Mesenchymal stem cell (in vitro differentiated cells and primary cell): ENCODE measurements around the gene IL17RC.

Experiments
- DNase-seq: peaks from one replicate; pipeline ENCODE4 v3.0.0-alpha.2; 2013
- H2AFZ ChIP-seq: one replicate; pipeline ENCODE4 v1.6.1; 2013; ENCODE audit warnings: low read depth, mild to moderate bottlenecking, control low read depth, inconsistent platforms, low read length, moderate library complexity
- H2AK5ac ChIP-seq: 2 replicates; pipeline ENCODE4 v1.6.1; 2013; ENCODE audit warnings: low read length, moderate library complexity, mild to moderate bottlenecking, inconsistent platforms; ENCODE audit not compliant: severe bottlenecking
- H2BK120ac ChIP-seq: one replicate; pipeline ENCODE4 v1.6.1; 2013; ENCODE audit warnings: low read depth, mild to moderate bottlenecking, inconsistent platforms, low read length, moderate library complexity
- H2BK12ac ChIP-seq, 2 experiments: one replicate each; pipeline ENCODE4 v1.6.1; 2013; ENCODE audit warnings: inconsistent platforms in 2 of 2, low read length in 2 of 2, mild to moderate bottlenecking in 2 of 2, moderate library complexity in 2 of 2, control low read depth in 1 of 2
- H2BK15ac ChIP-seq: one replicate; pipeline ENCODE4 v1.6.1; 2013; ENCODE audit warnings: mild to moderate bottlenecking, low read depth, inconsistent platforms; ENCODE audit not compliant: poor library complexity, severe bottlenecking
- H2BK5ac ChIP-seq: 2 replicates; pipeline ENCODE4 v1.6.1; 2013; ENCODE audit warnings: low read depth, mild to moderate bottlenecking, low read length, control low read depth, inconsistent platforms; ENCODE audit not compliant: poor library complexity, severe bottlenecking
- H3K14ac ChIP-seq, 2 experiments: one replicate each; pipeline ENCODE4 v1.6.1; 2013; ENCODE audit warnings: inconsistent platforms in 2 of 2, low read length in 2 of 2, control low read depth in 1 of 2, mild to moderate bottlenecking in 1 of 2, moderate library complexity in 1 of 2
- H3K18ac ChIP-seq, 2 experiments: one replicate each; pipeline ENCODE4 v1.6.1; 2013; ENCODE audit warnings: inconsistent platforms in 2 of 2, low read length in 2 of 2, control low read depth in 1 of 2, low read depth in 1 of 2, mild to moderate bottlenecking in 1 of 2
- H3K23ac ChIP-seq, 2 experiments: one replicate each; pipeline ENCODE4 v1.6.1; 2013; ENCODE audit warnings: inconsistent platforms in 2 of 2, low read length in 2 of 2, mild to moderate bottlenecking in 2 of 2, moderate library complexity in 2 of 2, control low read depth in 1 of 2
- H3K27ac ChIP-seq: 2 replicates; pipeline ENCODE4 v1.5.1; 2013; ENCODE audit warnings: mild to moderate bottlenecking, moderate library complexity, low read length, control low read depth, inconsistent platforms; ENCODE audit not compliant: poor library complexity, severe bottlenecking
- H3K27me3 ChIP-seq, 2 experiments: 2 replicates each; pipeline versions ENCODE4 v1.6.1 to v1.7.0; 2013; ENCODE audit warnings: low read length in 2 of 2, mild to moderate bottlenecking in 2 of 2, moderate library complexity in 2 of 2, control low read depth in 1 of 2, inconsistent platforms in 1 of 2; ENCODE audit not compliant: control insufficient read depth in 1 of 2, insufficient read depth in 1 of 2
- H3K36me3 ChIP-seq, 2 experiments: 2 replicates each; pipeline versions ENCODE4 v1.6.1 to v1.7.0; 2013; ENCODE audit warnings: low read length in 2 of 2, control low read depth in 1 of 2, inconsistent platforms in 1 of 2, low read depth in 1 of 2, mild to moderate bottlenecking in 1 of 2; ENCODE audit not compliant: insufficient read depth in 2 of 2, control insufficient read depth in 1 of 2
- H3K4ac ChIP-seq, 2 experiments: one replicate each; pipeline ENCODE4 v1.6.1; 2013; ENCODE audit warnings: inconsistent platforms in 2 of 2, low read length in 2 of 2, mild to moderate bottlenecking in 2 of 2, moderate library complexity in 2 of 2, control low read depth in 1 of 2, low read depth in 1 of 2
- H3K4me1 ChIP-seq: 2 replicates; pipeline ENCODE4 v1.6.1; 2013; ENCODE audit warnings: low read depth, low read length, control low read depth; ENCODE audit not compliant: control insufficient read depth, insufficient read depth
- H3K4me2 ChIP-seq: 2 replicates; pipeline ENCODE4 v1.6.1; 2013; ENCODE audit warnings: low read length, mild to moderate bottlenecking, inconsistent platforms; ENCODE audit not compliant: poor library complexity, severe bottlenecking
- H3K4me3 ChIP-seq, 2 experiments: 2 replicates each; pipeline versions ENCODE4 v1.5.1 to v1.7.0; 2013; ENCODE audit warnings: low read length in 2 of 2, mild to moderate bottlenecking in 2 of 2, control low read depth in 1 of 2, low read depth in 1 of 2; ENCODE audit not compliant: insufficient read depth in 1 of 2
- H3K79me1 ChIP-seq: replicated peaks from 2 replicates; pipeline ENCODE4 v1.6.1; 2013; ENCODE audit warnings: mild to moderate bottlenecking, control low read depth, low read length, inconsistent platforms; ENCODE audit not compliant: poor library complexity, severe bottlenecking
- H3K9ac ChIP-seq: 2 replicates; pipeline ENCODE4 v1.7.0; 2013; ENCODE audit warnings: mild to moderate bottlenecking, low read length, moderate library complexity
- H3K9me3 ChIP-seq: 2 replicates; pipeline ENCODE4 v1.7.0; 2013; ENCODE audit warnings: mild to moderate bottlenecking, low read length; ENCODE audit not compliant: control insufficient read depth
- H4K8ac ChIP-seq: one replicate; pipeline ENCODE4 v1.6.1; 2013; ENCODE audit warnings: inconsistent platforms, mild to moderate bottlenecking, low read length, moderate library complexity
- H4K91ac ChIP-seq: one replicate; pipeline ENCODE4 v1.6.1; 2013; ENCODE audit warnings: mild to moderate bottlenecking, low read length, inconsistent platforms
- WGBS: methylation state at CpG from one replicate; pipeline ENCODE4 v1.1.7; 2013; ENCODE audit warnings: mixed read lengths; 5-methylcytosine and 5-hydroxymethylcytosine counted together

The IL17RC gene

GRCh38 chr3:9951126-9951525 lies 34.2 kb downstream of the IL17RC start:
- DNase-seq: no peak
- peaks cover 32% of the 10 kb centered on the region for H3K4me1 ChIP-seq
- no peak overlapping the region for H2BK12ac ChIP-seq
- H4K8ac ChIP-seq: no peak overlapping the region
- no peak overlapping the region for H2BK15ac ChIP-seq
- H3K14ac ChIP-seq: no peak overlapping the region
- H3K27me3 ChIP-seq: no peaks in the 10 kb centered on the region
- no peak overlapping the region for H2AFZ ChIP-seq
- no peaks in the 10 kb centered on the region for H3K9me3 ChIP-seq
- peak overlapping the region; percentile 77 for H3K9ac ChIP-seq
- H3K4me2 ChIP-seq: no peak overlapping the region
- H3K27ac ChIP-seq: no peak overlapping the region
- peaks cover 15 to 23% of the 10 kb centered on the region in 2 experiments for H3K36me3 ChIP-seq
- no peak overlapping the region for H3K23ac ChIP-seq
- H3K79me1 ChIP-seq: peaks cover 10% of the 10 kb centered on the region
- H2BK120ac ChIP-seq: no peak overlapping the region
- no peak overlapping the region for H2BK5ac ChIP-seq
- 82% methylated on average over 7 of the region's 7 CpGs for WGBS
- H2AK5ac ChIP-seq: no peak overlapping the region
- H3K18ac ChIP-seq: no peak overlapping the region
- H4K91ac ChIP-seq: no peak overlapping the region
- H3K4ac ChIP-seq: no peak overlapping the region
- peak overlapping the region in 1 of 2 experiments; percentile 84 for H3K4me3 ChIP-seq

DNA sequence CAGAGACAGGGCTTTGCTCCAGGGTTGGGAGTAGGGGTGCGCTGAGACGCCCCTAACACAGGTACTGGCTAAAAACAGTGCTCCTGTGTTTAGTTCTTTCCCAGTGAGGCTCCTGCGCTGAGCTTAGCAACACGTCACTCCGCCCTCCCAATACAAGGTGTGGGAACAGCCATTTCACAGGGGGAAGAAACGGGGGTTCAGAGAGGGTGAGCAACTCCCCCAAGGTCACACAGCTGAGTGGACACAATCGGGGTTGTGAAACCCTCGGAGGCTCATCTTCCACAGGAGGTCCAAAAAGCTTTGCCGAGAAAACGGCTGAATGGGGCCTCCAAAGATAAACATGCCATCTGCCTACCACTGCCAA lies 34.7 kb downstream of the IL17RC start:
- peak overlapping the region; percentile 96 for H3K4me2 ChIP-seq
- WGBS: 49% methylated on average over 10 of the region's 10 CpGs

DNA sequence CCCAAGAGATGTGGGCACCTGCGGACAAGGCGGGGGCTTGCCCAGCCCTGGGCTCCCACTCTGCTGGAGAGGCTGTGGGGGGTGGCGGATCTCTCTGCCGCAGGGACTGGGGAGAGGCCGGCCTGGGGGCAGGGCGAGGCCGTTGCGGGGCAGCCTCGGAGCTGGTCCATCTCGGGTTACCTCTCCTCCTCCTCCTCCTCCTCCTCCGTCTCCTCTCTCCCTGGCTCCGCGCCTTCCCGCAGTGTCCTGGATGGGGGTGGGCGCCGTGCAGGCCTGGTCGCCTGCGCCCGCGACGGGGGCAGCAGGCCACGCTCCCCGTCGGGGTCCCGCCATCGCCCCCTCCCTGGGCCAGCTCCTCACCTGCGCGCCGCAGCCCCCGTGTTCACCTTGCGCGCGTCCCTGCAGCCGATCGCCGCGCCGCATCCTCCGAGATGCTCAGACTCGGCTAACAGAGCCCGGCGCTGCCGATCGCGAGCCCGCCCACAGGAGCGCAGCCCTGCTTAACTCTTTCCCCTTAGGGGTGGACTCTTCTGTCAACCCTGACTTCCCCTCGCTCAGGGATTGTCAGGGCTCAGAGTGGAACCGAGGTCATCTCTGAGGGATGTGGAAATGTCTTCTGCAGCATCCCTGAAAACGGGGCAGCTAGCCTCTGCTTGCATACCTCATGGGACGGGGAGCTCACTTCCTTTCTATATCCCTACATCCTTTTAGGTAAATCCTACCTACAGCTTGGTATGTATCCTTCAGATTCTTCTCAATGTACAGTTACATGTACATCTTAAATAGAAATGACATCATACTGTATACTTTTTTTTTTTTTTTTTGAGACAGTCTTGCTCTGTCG lies 35.3 kb downstream of the IL17RC start, which contains the start of gene PRRT3:
TSS of gene PRRT3 (minus strand) at position 447 of the 844 bp plus-strand sequence. CDS start 2,293 bp downstream, outside the sequence.
- Histone ChIP-seq H3K79me1 (peaks cover 10% of the 10 kb centered on the region), H2BK15ac (peak within 1 kb of the TSS; percentile 52), H3K14ac (peak within 1 kb of the TSS in 1 of 2 experiments; percentile 44), H3K23ac (no peak within 1 kb of the TSS), H3K4ac (peak within 1 kb of the TSS; percentile 6 to 54), H2BK5ac (no peak within 1 kb of the TSS), H2BK120ac (peak within 1 kb of the TSS; percentile 50), H3K36me3 (peaks cover 15 to 21% of the 10 kb centered on the region in 2 experiments), H3K27me3 (no peaks in the 10 kb centered on the region), H3K4me1 (peaks cover 21% of the 10 kb centered on the region), H3K18ac (peak within 1 kb of the TSS; percentile 35 to 85), H3K9ac (peak within 1 kb of the TSS; percentile 77), H2AFZ (peak within 1 kb of the TSS; percentile 89), H3K9me3 (no peaks in the 10 kb centered on the region), H2AK5ac (no peak within 1 kb of the TSS), H3K27ac (no peak within 1 kb of the TSS), H3K4me3 (peak within 1 kb of the TSS; percentile 84 to 90), H2BK12ac (no peak within 1 kb of the TSS), H4K8ac (peak within 1 kb of the TSS; percentile 86), H4K91ac (no peak within 1 kb of the TSS), H3K4me2 (peak within 1 kb of the TSS; percentile 96)
- 4% methylated on average over 43 of the region's 52 CpGs for WGBS
- peak; percentile 34 for DNase-seq

More for the DNA sequence above, 34.7 kb downstream of the IL17RC start:
- H3K4ac ChIP-seq: no peak overlapping the region
- no peak overlapping the region for H3K27ac ChIP-seq
- no peak overlapping the region for H2BK120ac ChIP-seq
- peaks cover 10% of the 10 kb centered on the region for H3K79me1 ChIP-seq
- H4K8ac ChIP-seq: peak overlapping the region; percentile 86
- H2AK5ac ChIP-seq: no peak overlapping the region
- no peaks in the 10 kb centered on the region for H3K9me3 ChIP-seq
- H2BK15ac ChIP-seq: no peak overlapping the region
- H3K36me3 ChIP-seq: peaks cover 15 to 23% of the 10 kb centered on the region in 2 experiments
- peak overlapping the region; percentile 77 for H3K9ac ChIP-seq
- no peaks in the 10 kb centered on the region for H3K27me3 ChIP-seq
- peak overlapping the region; percentile 84 to 90 for H3K4me3 ChIP-seq
- peaks cover 27% of the 10 kb centered on the region for H3K4me1 ChIP-seq
- no peak overlapping the region for H4K91ac ChIP-seq
- DNase-seq: no peak
- H3K23ac ChIP-seq: no peak overlapping the region
- H3K18ac ChIP-seq: peak overlapping the region in 1 of 2 experiments; percentile 85
- no peak overlapping the region for H2BK12ac ChIP-seq
- H2AFZ ChIP-seq: peak overlapping the region; percentile 89
- no peak overlapping the region for H2BK5ac ChIP-seq
- H3K14ac ChIP-seq: peak overlapping the region in 1 of 2 experiments; percentile 36

GRCh38 chr3:9955067-9955502 lies 38.2 kb downstream of the IL17RC start:
- H3K27ac ChIP-seq: no peak overlapping the region
- no peak overlapping the region for H3K4me3 ChIP-seq
- no peak overlapping the region for H3K23ac ChIP-seq
- H3K79me1 ChIP-seq: peaks cover 6% of the 10 kb centered on the region
- no peak overlapping the region for H4K8ac ChIP-seq
- H3K27me3 ChIP-seq: no peaks in the 10 kb centered on the region
- 49% methylated on average over 10 of the region's 12 CpGs for WGBS
- no peak overlapping the region for H3K9ac ChIP-seq
- peaks cover under 1 to 7% of the 10 kb centered on the region in 2 experiments for H3K36me3 ChIP-seq
- H3K4me2 ChIP-seq: no peak overlapping the region
- H3K9me3 ChIP-seq: no peaks in the 10 kb centered on the region
- peak; percentile 26 for DNase-seq
- no peak overlapping the region for H3K4ac ChIP-seq
- H3K4me1 ChIP-seq: peaks cover 16% of the 10 kb centered on the region
- no peak overlapping the region for H2BK5ac ChIP-seq
- H2BK12ac ChIP-seq: no peak overlapping the region
- H4K91ac ChIP-seq: no peak overlapping the region
- H3K18ac ChIP-seq: no peak overlapping the region
- H2AFZ ChIP-seq: no peak overlapping the region
- H3K14ac ChIP-seq: no peak overlapping the region
- H2AK5ac ChIP-seq: no peak overlapping the region
- H2BK120ac ChIP-seq: no peak overlapping the region
- H2BK15ac ChIP-seq: no peak overlapping the region
